Measurements from ENCODE around the gene FAM98C.

GRCh38 chr19:38387550-38388348 is 15.1 kb upstream of the FAM98C start, which contains the start of gene GGN:
- TF ChIP-seq CTCF (IDR thresholded peaks at IDR 0.05; ENCODE audit: low read depth, low read length, missing input control), result no peak
- TF ChIP-seq, protein P1, sequence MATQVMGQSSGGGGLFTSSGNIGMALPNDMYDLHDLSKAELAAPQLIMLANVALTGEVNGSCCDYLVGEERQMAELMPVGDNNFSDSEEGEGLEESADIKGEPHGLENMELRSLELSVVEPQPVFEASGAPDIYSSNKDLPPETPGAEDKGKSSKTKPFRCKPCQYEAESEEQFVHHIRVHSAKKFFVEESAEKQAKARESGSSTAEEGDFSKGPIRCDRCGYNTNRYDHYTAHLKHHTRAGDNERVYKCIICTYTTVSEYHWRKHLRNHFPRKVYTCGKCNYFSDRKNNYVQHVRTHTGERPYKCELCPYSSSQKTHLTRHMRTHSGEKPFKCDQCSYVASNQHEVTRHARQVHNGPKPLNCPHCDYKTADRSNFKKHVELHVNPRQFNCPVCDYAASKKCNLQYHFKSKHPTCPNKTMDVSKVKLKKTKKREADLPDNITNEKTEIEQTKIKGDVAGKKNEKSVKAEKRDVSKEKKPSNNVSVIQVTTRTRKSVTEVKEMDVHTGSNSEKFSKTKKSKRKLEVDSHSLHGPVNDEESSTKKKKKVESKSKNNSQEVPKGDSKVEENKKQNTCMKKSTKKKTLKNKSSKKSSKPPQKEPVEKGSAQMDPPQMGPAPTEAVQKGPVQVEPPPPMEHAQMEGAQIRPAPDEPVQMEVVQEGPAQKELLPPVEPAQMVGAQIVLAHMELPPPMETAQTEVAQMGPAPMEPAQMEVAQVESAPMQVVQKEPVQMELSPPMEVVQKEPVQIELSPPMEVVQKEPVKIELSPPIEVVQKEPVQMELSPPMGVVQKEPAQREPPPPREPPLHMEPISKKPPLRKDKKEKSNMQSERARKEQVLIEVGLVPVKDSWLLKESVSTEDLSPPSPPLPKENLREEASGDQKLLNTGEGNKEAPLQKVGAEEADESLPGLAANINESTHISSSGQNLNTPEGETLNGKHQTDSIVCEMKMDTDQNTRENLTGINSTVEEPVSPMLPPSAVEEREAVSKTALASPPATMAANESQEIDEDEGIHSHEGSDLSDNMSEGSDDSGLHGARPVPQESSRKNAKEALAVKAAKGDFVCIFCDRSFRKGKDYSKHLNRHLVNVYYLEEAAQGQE (IDR thresholded peaks at IDR 0.05), result no peak
